A673 (cell line): ENCODE results near the gene PPP1R3F.

Experiments
- CTCF ChIP-seq: fragments of 300-800, 200-600 bp; sonication (generic); conservative IDR thresholded peaks from 2 replicates; pipeline ENCODE4 v1.5.1; 2017; ENCODE audit warnings: low read depth, mild to moderate bottlenecking, antibody characterized with exemption, low read length, moderate library complexity, mixed read lengths
- EZH2 ChIP-seq: fragments of 200-600 bp; sonication (generic); IDR thresholded peaks from 2 replicates; pipeline ENCODE4 v1.6.1; 2017; ENCODE audit warnings: borderline replicate concordance, low read depth, mild to moderate bottlenecking, mixed read lengths, antibody characterized with exemption, low read length; ENCODE audit not compliant: poor library complexity, severe bottlenecking

- TF ChIP-seq CTCF = no peak
- no peak for TF ChIP-seq EZH2
These were observed 5.1 kb upstream of the PPP1R3F start, which contains the start of gene FOXP3 for GRCh38 chrX:49264460-49264859.
